CD4-positive, alpha-beta memory T cell (primary cell): ENCODE results near the gene BTN1A1. TPM values are rescaled to one million over a fixed set of nuclear protein-coding genes. Genes with fewer than 3 reads are reported as not detected.

Source experiments
- CTCF ChIA-PET: fragments of 350-600 bp; sonication (Branson Sonifier 250); formaldehyde crosslinking; loops from one replicate; lab custom pipeline; 2021; ENCODE audit warnings: inconsistent platforms; ENCODE audit not compliant: partially characterized antibody; lab: Charles Lee
- POLR2A ChIA-PET: fragments of 350-600 bp; sonication (Branson Sonifier 250); formaldehyde crosslinking; loops from one replicate; lab custom pipeline; 2021; ENCODE audit not compliant: partially characterized antibody; lab: Charles Lee
- DNase-seq, 5 donors: peaks; one replicate each; pipeline versions ENCODE4 v3.0.0 to v3.0.0-alpha.2; 2020 to 2022; ENCODE audit warnings: mixed read lengths in 1 of 5
- H3K27ac ChIP-seq: one replicate; pipeline ENCODE4 v1.7.0; 2013; ENCODE audit warnings: low read depth, low read length
- H3K27me3 ChIP-seq: 2 replicates; pipeline ENCODE4 v1.7.0; 2013; ENCODE audit warnings: mild to moderate bottlenecking, low read length, moderate library complexity; ENCODE audit not compliant: insufficient read depth
- H3K36me3 ChIP-seq: 2 replicates; pipeline ENCODE4 v1.7.0; 2013; ENCODE audit warnings: mild to moderate bottlenecking, low read length, moderate library complexity; ENCODE audit not compliant: insufficient read depth
- H3K4me1 ChIP-seq: 2 replicates; pipeline ENCODE4 v1.7.0; 2013; ENCODE audit warnings: mild to moderate bottlenecking, low read length, moderate library complexity; ENCODE audit not compliant: insufficient read depth
- H3K4me3 ChIP-seq, 2 donors: one replicate each; pipeline ENCODE4 v1.7.0; 2013; ENCODE audit warnings: low read length in 2 of 2, mild to moderate bottlenecking in 1 of 2
- H3K9me3 ChIP-seq, 2 donors: one replicate each; pipeline ENCODE4 v1.7.0; 2013; ENCODE audit warnings: low read length in 2 of 2, control low read depth in 1 of 2; ENCODE audit not compliant: control insufficient read depth in 1 of 2
- H3K27ac Mint-ChIP-seq, 7 donors: one replicate each; pipeline ENCODE4 v1.8.0; 2020 to 2021; ENCODE audit warnings: mixed read lengths in 7 of 7, mild to moderate bottlenecking in 6 of 7, inconsistent platforms in 3 of 7, moderate library complexity in 3 of 7
- H3K27me3 Mint-ChIP-seq, 2 donors: one replicate each; pipeline ENCODE4 v1.8.0; 2020 to 2021; ENCODE audit warnings: mixed read lengths in 2 of 2
- H3K36me3 Mint-ChIP-seq, 2 donors: one replicate each; pipeline ENCODE4 v1.8.0; 2020 to 2021; ENCODE audit warnings: mixed read lengths in 2 of 2, inconsistent platforms in 1 of 2, mild to moderate bottlenecking in 1 of 2
- H3K4me1 Mint-ChIP-seq, 4 donors: one replicate each; pipeline ENCODE4 v1.8.0; 2020 to 2021; ENCODE audit warnings: mixed read lengths in 4 of 4, mild to moderate bottlenecking in 1 of 4
- H3K4me3 Mint-ChIP-seq, 8 donors: one replicate each; pipeline ENCODE4 v1.8.0; 2020 to 2021; ENCODE audit warnings: mixed read lengths in 8 of 8, mild to moderate bottlenecking in 7 of 8, moderate library complexity in 6 of 8, inconsistent platforms in 3 of 8
- H3K9me3 Mint-ChIP-seq, 8 donors: one replicate each; pipeline ENCODE4 v1.8.0; 2020 to 2021; ENCODE audit warnings: mixed read lengths in 8 of 8, mild to moderate bottlenecking in 5 of 8, inconsistent platforms in 3 of 8, moderate library complexity in 1 of 8
- intact Hi-C: fragments of 100-400 bp; cut with micrococcal nuclease; formaldehyde crosslinking; loops from one replicate; pipeline ENCODE4 v1.15.1; 2023
- polyA plus RNA-seq, 2 donors: library from polyadenylated mRNA; unstranded; fragments of 300-500 nt; fragmentation: Illumina TruSeq; gene quantifications; one replicate each; pipeline ENCODE4 v1.2.3, GENCODE V29; 2021
- total RNA-seq, 2 experiments: library from RNA; stranded (reverse); gene quantifications; one replicate each; pipeline ENCODE4 v1.2.3, GENCODE V29; 2021

BTN1A1 gene
- total and polyA plus RNA-seq, 4 experiments from 2014 or later, result 0.08 TPM; not detected in 3

- peaks cover 0 to 5% of the 10 kb centered on the region in 2 donors for H3K36me3 Mint-ChIP-seq
- peaks cover 0 to 2% of the 10 kb centered on the region in 2 donors for H3K27me3 Mint-ChIP-seq
- Histone ChIP-seq H3K36me3 (no peaks in the 10 kb centered on the region), H3K4me3 (peak overlapping the region; percentile 67 to 93), H3K27me3 (no peaks in the 10 kb centered on the region), H3K4me1 (peaks cover 31% of the 10 kb centered on the region), H3K9me3 (no peaks in the 10 kb centered on the region), H3K27ac (peak overlapping the region; percentile 31)
- CTCF ChIA-PET, result interaction anchor here (0.7 to 9.3 kb wide), 8 partner anchors 13 to 1219 kb away, joined by 3 to 50 read pairs (median 4); partner anchors contain the start of gene HMGN4
- DNase-seq, result peak; percentile 83 to 88 (median 86)
- H3K4me1 Mint-ChIP-seq, result peaks cover 11 to 28% (median 19%) of the 10 kb centered on the region in 4 donors
- H3K27ac Mint-ChIP-seq, result no peak overlapping the region
- intact Hi-C loops, result loop anchor here (1.0 to 5.0 kb wide), 7 partner anchors 14 to 189 kb away; partner anchors contain the start of genes BTN3A1 and BTN3A2
- POLR2A ChIA-PET, result interaction anchor here (0.5 to 12.2 kb wide), 36 partner anchors 9 to 1271 kb away, joined by 3 to 181 read pairs (median 4); partner anchors contain the start of genes BTN2A2 and HMGN4
- no peak overlapping the region for H3K4me3 Mint-ChIP-seq
- no peaks in the 10 kb centered on the region for H3K9me3 Mint-ChIP-seq
Observed at GRCh38 chr6:26553635-26554446, 53.7 kb downstream of the BTN1A1 start.

- peaks cover 11 to 28% (median 19%) of the 10 kb centered on the region in 4 donors for H3K4me1 Mint-ChIP-seq
- no peak overlapping the region for H3K4me3 Mint-ChIP-seq
- peaks cover 0 to 5% of the 10 kb centered on the region in 2 donors for H3K36me3 Mint-ChIP-seq
- H3K9me3 ChIP-seq, result no peaks in the 10 kb centered on the region
- H3K27ac ChIP-seq, result peak overlapping the region; percentile 27
- H3K36me3 ChIP-seq, result no peaks in the 10 kb centered on the region
- ChIA-PET CTCF (interaction anchor here (0.7 to 9.3 kb wide), 8 partner anchors 13 to 366 kb away, joined by 3 to 50 read pairs (median 4); partner anchors contain the start of gene HMGN4), POLR2A (interaction anchor here (0.7 to 12.2 kb wide), 30 partner anchors 10 to 578 kb away, joined by 3 to 181 read pairs (median 4); partner anchors contain the start of genes BTN2A2 and HMGN4)
- H3K27me3 Mint-ChIP-seq, result peaks cover 0 to 2% of the 10 kb centered on the region in 2 donors
- intact Hi-C loops, result loop anchor here (1.0 to 5.0 kb wide), 4 partner anchors 14 to 189 kb away; partner anchors contain the start of genes BTN3A1 and BTN3A2
- peak overlapping the region; percentile 67 to 93 for H3K4me3 ChIP-seq
- peaks cover 31% of the 10 kb centered on the region for H3K4me1 ChIP-seq
- H3K27me3 ChIP-seq, result no peaks in the 10 kb centered on the region
- H3K9me3 Mint-ChIP-seq, result no peaks in the 10 kb centered on the region
- peak overlapping the region in 1 of 7 donors; percentile 95 for H3K27ac Mint-ChIP-seq
- DNase-seq, result no peak
Observed at GRCh38 chr6:26554447-26554696, 54.3 kb downstream of the BTN1A1 start.

GRCh38 chr6:26554697-26555504 is 54.8 kb downstream of the BTN1A1 start:
- H3K36me3 ChIP-seq, result no peaks in the 10 kb centered on the region
- H3K27ac Mint-ChIP-seq, result peak overlapping the region in 4 of 7 donors; percentile 23 to 95 (median 54)
- peaks cover 27% of the 10 kb centered on the region for H3K4me1 ChIP-seq
- H3K4me1 Mint-ChIP-seq, result peaks cover 11 to 25% (median 19%) of the 10 kb centered on the region in 4 donors
- ChIA-PET CTCF (interaction anchor here (0.6 to 9.3 kb wide), 9 partner anchors 14 to 367 kb away, joined by 3 to 50 read pairs (median 4); partner anchors contain the start of gene HMGN4), POLR2A (interaction anchor here (0.8 to 12.2 kb wide), 20 partner anchors 9 to 577 kb away, joined by 3 to 181 read pairs (median 4); partner anchors contain the start of genes BTN2A2 and HMGN4)
- H3K9me3 Mint-ChIP-seq, result no peaks in the 10 kb centered on the region
- no peaks in the 10 kb centered on the region for H3K27me3 ChIP-seq
- H3K4me3 Mint-ChIP-seq, result peak overlapping the region in 4 of 8 donors; percentile 4 to 69 (median 64)
- H3K27me3 Mint-ChIP-seq, result peaks cover 0 to 2% of the 10 kb centered on the region in 2 donors
- no peaks in the 10 kb centered on the region for H3K9me3 ChIP-seq
- H3K4me3 ChIP-seq, result peak overlapping the region; percentile 67 to 93
- DNase-seq, result peak; percentile 65 to 82 (median 74)
- intact Hi-C loops, result loop anchor here (1.0 to 5.0 kb wide), 4 partner anchors 13 to 190 kb away; partner anchors contain the start of genes BTN3A1 and BTN3A2
- H3K27ac ChIP-seq, result peak overlapping the region; percentile 27
- H3K36me3 Mint-ChIP-seq, result peaks cover 0 to 5% of the 10 kb centered on the region in 2 donors

- Mint-ChIP-seq H3K9me3 (no peaks in the 10 kb centered on the region), H3K36me3 (peaks cover 0 to 5% of the 10 kb centered on the region in 2 donors), H3K27me3 (peaks cover 0 to 2% of the 10 kb centered on the region in 2 donors), H3K27ac (peak overlapping the region in 5 of 7 donors; percentile 23 to 83 (median 73)), H3K4me1 (peaks cover 6 to 18% (median 13%) of the 10 kb centered on the region in 4 donors), H3K4me3 (peak overlapping the region in 6 of 8 donors; percentile 3 to 69 (median 36))
- H3K4me3 ChIP-seq, result no peak overlapping the region
- no peaks in the 10 kb centered on the region for H3K36me3 ChIP-seq
- H3K27me3 ChIP-seq, result no peaks in the 10 kb centered on the region
- POLR2A ChIA-PET, result interaction anchor here (0.5 to 12.2 kb wide), 16 partner anchors 13 to 577 kb away, joined by 3 to 181 read pairs (median 6); partner anchors contain the start of gene HMGN4
- no peak for DNase-seq
- CTCF ChIA-PET, result interaction anchor here (0.6 to 9.3 kb wide), 10 partner anchors 9 to 227 kb away, joined by 3 to 50 read pairs (median 4); partner anchors contain the start of gene HMGN4
- H3K4me1 ChIP-seq, result peaks cover 21% of the 10 kb centered on the region
- no peak overlapping the region for H3K27ac ChIP-seq
- intact Hi-C loops, result no loop called here
- H3K9me3 ChIP-seq, result no peaks in the 10 kb centered on the region
Observed at GRCh38 chr6:26555505-26556262, 55.6 kb downstream of the BTN1A1 start.

GRCh38 chr6:26556263-26557070 is 56.4 kb downstream of the BTN1A1 start:
- Mint-ChIP-seq H3K4me1 (peaks cover 5 to 17% (median 11%) of the 10 kb centered on the region in 4 donors), H3K4me3 (peak overlapping the region in 4 of 8 donors; percentile 3 to 55 (median 28)), H3K9me3 (no peaks in the 10 kb centered on the region), H3K27ac (peak overlapping the region in 6 of 7 donors; percentile 17 to 91 (median 50)), H3K27me3 (peaks cover 0 to 2% of the 10 kb centered on the region in 2 donors), H3K36me3 (peaks cover 0 to 5% of the 10 kb centered on the region in 2 donors)
- no peak overlapping the region for H3K27ac ChIP-seq
- peak in 4 of 5 donors; percentile 36 to 43 (median 40) for DNase-seq
- peaks cover 18% of the 10 kb centered on the region for H3K4me1 ChIP-seq
- CTCF ChIA-PET, result interaction anchor here (0.9 to 1.6 kb wide), 6 partner anchors 8 to 227 kb away, joined by 3 to 5 read pairs (median 4); partner anchors contain the start of gene HMGN4
- no peak overlapping the region for H3K4me3 ChIP-seq
- H3K9me3 ChIP-seq, result no peaks in the 10 kb centered on the region
- POLR2A ChIA-PET, result interaction anchor here (0.5 to 12.2 kb wide), 13 partner anchors 12 to 384 kb away, joined by 3 to 181 read pairs (median 6); partner anchors contain the start of gene HMGN4
- H3K27me3 ChIP-seq, result no peaks in the 10 kb centered on the region
- H3K36me3 ChIP-seq, result no peaks in the 10 kb centered on the region
- intact Hi-C loops, result no loop called here
